ENCODE measurements around the gene PPP4R4.
"Not testable (repeated sequence)": the region's sequence is repeated elsewhere in the genome, so short reads cannot be mapped to it uniquely, and the experiment has no call there.

The PPP4R4 gene

DNA sequence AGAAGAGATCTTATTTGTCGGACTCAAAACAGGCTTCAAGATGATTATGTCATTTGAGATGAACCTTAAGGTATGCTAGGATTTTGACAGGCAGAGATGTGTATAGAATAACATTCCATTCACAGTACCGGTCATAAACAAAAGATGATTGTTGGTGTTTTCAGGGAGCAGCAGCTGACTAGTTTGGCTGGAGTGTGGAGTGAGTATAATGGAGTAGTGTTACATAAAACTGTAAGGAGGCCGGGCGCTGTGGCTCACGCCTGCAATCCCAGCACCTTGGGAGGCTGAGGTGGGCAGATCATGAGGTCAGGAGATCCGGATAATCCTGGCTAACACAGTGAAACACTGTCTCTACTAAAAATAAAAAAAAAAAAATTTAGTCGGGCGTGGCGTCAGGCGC, 95.0 kb downstream of the PPP4R4 start:
- no peak overlapping the region for H3K4me3 ChIP-seq (replicated peaks; ENCODE audit: insufficient read depth, low read length)
- TF ChIP-seq, protein P1, sequence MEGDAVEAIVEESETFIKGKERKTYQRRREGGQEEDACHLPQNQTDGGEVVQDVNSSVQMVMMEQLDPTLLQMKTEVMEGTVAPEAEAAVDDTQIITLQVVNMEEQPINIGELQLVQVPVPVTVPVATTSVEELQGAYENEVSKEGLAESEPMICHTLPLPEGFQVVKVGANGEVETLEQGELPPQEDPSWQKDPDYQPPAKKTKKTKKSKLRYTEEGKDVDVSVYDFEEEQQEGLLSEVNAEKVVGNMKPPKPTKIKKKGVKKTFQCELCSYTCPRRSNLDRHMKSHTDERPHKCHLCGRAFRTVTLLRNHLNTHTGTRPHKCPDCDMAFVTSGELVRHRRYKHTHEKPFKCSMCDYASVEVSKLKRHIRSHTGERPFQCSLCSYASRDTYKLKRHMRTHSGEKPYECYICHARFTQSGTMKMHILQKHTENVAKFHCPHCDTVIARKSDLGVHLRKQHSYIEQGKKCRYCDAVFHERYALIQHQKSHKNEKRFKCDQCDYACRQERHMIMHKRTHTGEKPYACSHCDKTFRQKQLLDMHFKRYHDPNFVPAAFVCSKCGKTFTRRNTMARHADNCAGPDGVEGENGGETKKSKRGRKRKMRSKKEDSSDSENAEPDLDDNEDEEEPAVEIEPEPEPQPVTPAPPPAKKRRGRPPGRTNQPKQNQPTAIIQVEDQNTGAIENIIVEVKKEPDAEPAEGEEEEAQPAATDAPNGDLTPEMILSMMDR (IDR thresholded peaks at IDR 0.05; ENCODE audit: insufficient read depth, low read length), result no peak
- no peak for TF ChIP-seq GABPA (IDR thresholded peaks at IDR 0.05; ENCODE audit: low read depth)
- TF ChIP-seq, protein P2, sequence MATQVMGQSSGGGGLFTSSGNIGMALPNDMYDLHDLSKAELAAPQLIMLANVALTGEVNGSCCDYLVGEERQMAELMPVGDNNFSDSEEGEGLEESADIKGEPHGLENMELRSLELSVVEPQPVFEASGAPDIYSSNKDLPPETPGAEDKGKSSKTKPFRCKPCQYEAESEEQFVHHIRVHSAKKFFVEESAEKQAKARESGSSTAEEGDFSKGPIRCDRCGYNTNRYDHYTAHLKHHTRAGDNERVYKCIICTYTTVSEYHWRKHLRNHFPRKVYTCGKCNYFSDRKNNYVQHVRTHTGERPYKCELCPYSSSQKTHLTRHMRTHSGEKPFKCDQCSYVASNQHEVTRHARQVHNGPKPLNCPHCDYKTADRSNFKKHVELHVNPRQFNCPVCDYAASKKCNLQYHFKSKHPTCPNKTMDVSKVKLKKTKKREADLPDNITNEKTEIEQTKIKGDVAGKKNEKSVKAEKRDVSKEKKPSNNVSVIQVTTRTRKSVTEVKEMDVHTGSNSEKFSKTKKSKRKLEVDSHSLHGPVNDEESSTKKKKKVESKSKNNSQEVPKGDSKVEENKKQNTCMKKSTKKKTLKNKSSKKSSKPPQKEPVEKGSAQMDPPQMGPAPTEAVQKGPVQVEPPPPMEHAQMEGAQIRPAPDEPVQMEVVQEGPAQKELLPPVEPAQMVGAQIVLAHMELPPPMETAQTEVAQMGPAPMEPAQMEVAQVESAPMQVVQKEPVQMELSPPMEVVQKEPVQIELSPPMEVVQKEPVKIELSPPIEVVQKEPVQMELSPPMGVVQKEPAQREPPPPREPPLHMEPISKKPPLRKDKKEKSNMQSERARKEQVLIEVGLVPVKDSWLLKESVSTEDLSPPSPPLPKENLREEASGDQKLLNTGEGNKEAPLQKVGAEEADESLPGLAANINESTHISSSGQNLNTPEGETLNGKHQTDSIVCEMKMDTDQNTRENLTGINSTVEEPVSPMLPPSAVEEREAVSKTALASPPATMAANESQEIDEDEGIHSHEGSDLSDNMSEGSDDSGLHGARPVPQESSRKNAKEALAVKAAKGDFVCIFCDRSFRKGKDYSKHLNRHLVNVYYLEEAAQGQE (IDR thresholded peaks at IDR 0.05; ENCODE audit: insufficient replicate concordance, low read depth), result no peak
- no peak overlapping the region for H3K27ac ChIP-seq (replicated peaks)
- H3K27me3 ChIP-seq (ENCODE audit: insufficient read depth, poor library complexity, severe bottlenecking), result peaks cover 2% of the 10 kb centered on the region
- no peak for DNase-seq (ENCODE audit: low read depth in 1 of 2, low spot score in 1 of 2)

DNA sequence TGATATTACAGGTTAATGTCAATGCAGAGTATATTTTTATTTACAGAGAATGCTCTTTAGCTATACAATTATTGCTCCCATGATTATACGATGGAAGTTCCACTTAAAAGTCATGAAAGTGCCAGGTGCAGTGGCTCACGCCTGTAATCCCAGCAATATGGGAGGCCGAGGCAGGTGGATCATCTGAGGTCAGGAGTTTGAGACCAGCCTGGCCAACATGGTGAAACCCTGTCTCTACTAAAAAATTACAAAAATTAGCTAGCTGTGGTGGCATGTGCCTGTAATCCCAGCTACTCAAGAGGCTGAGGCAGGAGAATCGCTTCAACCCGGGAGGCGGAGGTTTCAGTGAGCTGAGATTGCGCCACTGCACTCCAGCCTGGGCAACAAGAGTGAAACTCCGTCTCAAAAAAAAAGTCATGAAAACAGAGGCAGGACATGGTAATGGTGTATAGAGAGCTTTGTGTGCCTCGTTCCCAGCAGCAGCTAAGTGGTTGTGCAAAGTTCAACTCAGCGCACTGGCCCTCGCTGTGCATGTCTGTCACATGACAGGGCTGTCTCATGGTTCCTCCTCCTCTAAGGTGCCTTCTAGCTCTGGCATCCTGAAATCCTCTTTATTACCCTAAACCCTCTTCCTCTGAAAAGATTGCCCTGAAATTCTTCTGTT, 102.9 kb downstream of the PPP4R4 start:
- H3K27ac ChIP-seq (replicated peaks); H3K27me3 ChIP-seq (ENCODE audit: insufficient read depth, poor library complexity, severe bottlenecking); DNase-seq (ENCODE audit: low read depth in 1 of 2, low spot score in 1 of 2); H3K4me3 ChIP-seq (replicated peaks; ENCODE audit: insufficient read depth, low read length): not testable (repeated sequence)

DNA sequence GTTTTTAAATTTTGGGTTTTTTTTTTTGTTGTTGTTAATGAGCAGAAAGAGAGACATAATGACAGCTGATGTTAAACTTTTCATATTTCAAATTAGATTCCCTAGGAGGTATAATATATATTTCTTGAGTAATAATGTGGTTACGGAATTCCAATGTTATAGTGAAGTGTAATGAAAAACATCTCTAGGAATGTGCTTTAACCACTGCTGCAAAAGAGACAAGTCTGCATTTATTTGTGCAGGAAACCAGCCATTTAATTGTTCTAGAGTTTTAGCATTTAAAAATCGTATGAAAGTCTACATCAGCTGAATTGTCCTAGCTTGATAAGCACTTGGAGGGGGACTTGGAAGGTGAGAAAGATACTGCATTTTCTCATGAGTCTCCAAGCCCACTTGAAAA, 104.6 kb downstream of the PPP4R4 start:
- DNase-seq (ENCODE audit: low read depth in 1 of 2, low spot score in 1 of 2), result no peak
- peaks cover 4% of the 10 kb centered on the region for H3K27me3 ChIP-seq (ENCODE audit: insufficient read depth, poor library complexity, severe bottlenecking)
- no peak overlapping the region for H3K27ac ChIP-seq (replicated peaks)
- no peak overlapping the region for H3K4me3 ChIP-seq (replicated peaks; ENCODE audit: insufficient read depth, low read length)
- TF ChIP-seq, protein P2 (IDR thresholded peaks at IDR 0.05; ENCODE audit: insufficient replicate concordance, low read depth), result no peak
- TF ChIP-seq POLR2AphosphoS5 (IDR thresholded peaks at IDR 0.05; ENCODE audit: low read depth) (no peak), SPI1 (IDR thresholded peaks at IDR 0.05; ENCODE audit: borderline replicate concordance, low read depth) (no peak), GABPA (IDR thresholded peaks at IDR 0.05; ENCODE audit: low read depth) (no peak)
- TF ChIP-seq, protein P1 (IDR thresholded peaks at IDR 0.05; ENCODE audit: insufficient read depth, low read length), result no peak

DNA sequence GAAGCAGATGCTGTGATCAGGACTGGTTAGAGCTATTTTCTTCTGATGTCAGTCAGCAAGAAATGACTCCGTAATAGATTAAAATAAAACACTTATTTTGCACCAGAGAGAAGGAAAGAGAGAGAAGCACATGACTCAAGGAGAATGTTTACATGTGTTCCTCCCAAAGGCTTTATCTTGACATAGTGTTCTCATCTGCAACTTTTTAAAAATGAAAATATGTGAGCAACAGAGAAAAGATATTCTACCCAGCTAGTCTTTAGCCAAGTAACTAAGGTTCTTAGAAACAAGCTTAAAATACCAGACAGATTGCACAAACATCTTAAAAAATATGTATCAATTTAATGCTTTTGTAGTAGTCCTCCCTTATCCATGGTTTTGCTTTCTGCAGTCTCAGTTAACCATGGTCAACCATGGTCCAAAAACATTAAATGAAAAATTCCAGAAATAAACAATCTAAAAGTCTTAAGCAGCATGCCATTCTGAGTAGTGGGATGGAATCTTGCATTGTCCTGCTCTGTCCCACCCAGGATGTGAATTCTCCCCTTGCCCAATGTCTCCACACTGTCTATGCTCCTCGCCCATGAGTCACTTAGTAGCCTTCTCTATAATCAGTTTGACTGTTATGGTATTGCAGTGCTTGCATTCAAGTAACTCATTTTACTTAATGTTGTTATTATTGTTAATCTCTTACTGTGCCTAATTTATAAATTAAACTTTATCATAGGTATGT, 109.0 kb downstream of the PPP4R4 start:
- peaks cover 7% of the 10 kb centered on the region for H3K27me3 ChIP-seq (ENCODE audit: insufficient read depth, poor library complexity, severe bottlenecking)
- TF ChIP-seq SPI1 (IDR thresholded peaks at IDR 0.05; ENCODE audit: borderline replicate concordance, low read depth), result no peak
- TF ChIP-seq, protein P2 (IDR thresholded peaks at IDR 0.05; ENCODE audit: insufficient replicate concordance, low read depth), result no peak
- no peak for TF ChIP-seq GABPA (IDR thresholded peaks at IDR 0.05; ENCODE audit: low read depth)
- TF ChIP-seq, protein P1 (IDR thresholded peaks at IDR 0.05; ENCODE audit: insufficient read depth, low read length), result no peak
- TF ChIP-seq POLR2AphosphoS5 (IDR thresholded peaks at IDR 0.05; ENCODE audit: low read depth), result no peak
- no peak for DNase-seq (ENCODE audit: low read depth in 1 of 2, low spot score in 1 of 2)
- H3K27ac ChIP-seq (replicated peaks), result no peak overlapping the region
- no peak overlapping the region for H3K4me3 ChIP-seq (replicated peaks; ENCODE audit: insufficient read depth, low read length)

Measured in HL-60 (cell line).